GM12878 (cell line): ENCODE results near the gene UVRAG.

ENCODE experiments used
- EZH2 ChIP-seq: IDR thresholded peaks from 2 replicates; pipeline ENCODE4 v1.6.1; 2012; ENCODE audit warnings: low read depth, mild to moderate bottlenecking, control low read depth, inconsistent platforms, low read length, borderline replicate concordance; ENCODE audit not compliant: control insufficient read depth
- POLR2AphosphoS5 ChIP-seq: IDR thresholded peaks from 2 replicates; pipeline ENCODE4 v1.6.1; 2011; ENCODE audit warnings: mild to moderate bottlenecking, low read length, inconsistent platforms

DNA sequence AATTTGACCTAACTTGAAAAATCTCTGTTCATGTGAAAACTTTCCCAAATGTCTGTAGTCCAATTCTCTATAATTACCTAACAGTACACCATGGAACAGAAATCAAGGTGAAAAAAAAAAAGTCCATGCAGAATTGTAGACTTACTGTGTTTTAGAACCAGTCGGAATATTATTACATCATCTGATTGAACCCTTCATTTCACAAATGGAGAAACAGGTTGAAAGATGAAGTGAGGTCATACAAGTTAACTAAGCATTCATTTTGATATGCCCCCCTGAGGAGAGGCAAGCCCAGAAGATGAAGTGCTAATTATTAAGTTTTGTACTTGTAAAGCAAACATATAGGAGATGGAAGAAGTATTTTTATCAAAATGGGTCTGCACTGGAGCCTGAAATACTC, 211.9 kb downstream of the UVRAG start:
- no peak for TF ChIP-seq EZH2
- TF ChIP-seq POLR2AphosphoS5 = no peak
